ENCODE results near the gene PRR15L.
"Not testable (repeated sequence)": the region's sequence is repeated elsewhere in the genome, so short reads cannot be mapped to it uniquely, and the experiment has no call there.

The PRR15L gene

GRCh38 chr17:47935961-47936360 is 21.7 kb downstream of the PRR15L start:
- no peak for DNase-seq

GRCh38 chr17:47935468-47935867 is 22.2 kb downstream of the PRR15L start:
- DNase-seq = not testable (repeated sequence)

- no peak for DNase-seq
Observed at GRCh38 chr17:47934856-47935255, 22.8 kb downstream of the PRR15L start.

GRCh38 chr17:47931848-47932247 is 25.8 kb downstream of the PRR15L start:
- no peak for DNase-seq

DNA sequence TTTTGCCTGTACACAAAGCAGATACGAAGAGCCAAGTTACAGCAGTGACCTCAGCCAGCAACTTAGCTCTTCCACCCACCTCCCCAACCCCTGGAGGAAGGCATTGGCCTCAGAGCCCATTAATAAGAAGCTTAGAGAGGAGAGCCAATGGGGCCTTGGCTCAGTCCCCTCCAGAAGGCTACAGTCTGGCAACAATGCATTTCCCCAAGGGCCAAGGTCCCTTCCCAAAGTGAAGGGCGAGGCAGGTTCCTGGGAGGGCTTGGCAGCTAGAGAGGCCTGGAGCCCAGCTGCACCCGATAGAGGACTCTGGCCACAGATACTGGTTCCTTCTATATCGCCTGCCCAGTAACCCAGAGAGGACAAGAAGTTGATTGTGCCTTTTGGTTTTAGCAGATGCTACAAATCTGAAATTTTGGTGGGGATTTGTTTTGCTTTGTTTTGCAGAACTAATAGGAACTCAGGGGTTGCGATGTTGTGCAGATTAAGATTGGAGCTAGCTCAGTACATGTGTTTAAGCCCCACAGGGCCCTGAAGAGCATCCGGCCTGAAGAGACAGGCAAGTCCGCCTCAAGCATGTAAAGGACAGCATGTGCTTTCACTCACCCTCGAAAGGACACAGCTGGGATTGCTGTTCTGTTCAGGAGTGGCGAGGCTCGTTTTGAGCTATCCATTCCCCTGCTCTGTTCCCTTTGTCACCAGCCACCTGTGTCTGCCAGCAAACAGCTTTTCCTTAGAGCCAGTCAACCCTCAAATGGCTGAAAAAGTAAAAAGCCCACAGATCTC is 28.3 kb downstream of the PRR15L start:
- no peak for DNase-seq

DNA sequence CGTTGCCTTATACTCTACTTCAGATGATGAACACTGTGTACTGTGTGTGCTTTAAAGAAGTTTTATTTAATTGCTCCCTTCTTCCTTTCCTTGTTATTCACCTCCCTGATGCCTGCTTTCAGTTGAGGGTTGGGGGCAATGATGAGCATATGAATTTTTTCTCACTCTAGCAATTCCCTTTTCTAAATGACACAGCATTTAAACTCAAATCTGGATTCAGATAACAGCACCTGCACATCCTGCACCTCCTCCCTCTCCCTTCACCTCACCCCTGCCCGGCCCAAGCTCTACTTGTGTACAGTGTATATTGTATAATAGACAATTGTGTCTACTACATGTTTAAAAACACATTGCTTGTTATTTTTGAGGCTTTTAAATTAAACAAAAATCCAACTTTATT is 29.3 kb downstream of the PRR15L start:
- no peak for DNase-seq

DNA sequence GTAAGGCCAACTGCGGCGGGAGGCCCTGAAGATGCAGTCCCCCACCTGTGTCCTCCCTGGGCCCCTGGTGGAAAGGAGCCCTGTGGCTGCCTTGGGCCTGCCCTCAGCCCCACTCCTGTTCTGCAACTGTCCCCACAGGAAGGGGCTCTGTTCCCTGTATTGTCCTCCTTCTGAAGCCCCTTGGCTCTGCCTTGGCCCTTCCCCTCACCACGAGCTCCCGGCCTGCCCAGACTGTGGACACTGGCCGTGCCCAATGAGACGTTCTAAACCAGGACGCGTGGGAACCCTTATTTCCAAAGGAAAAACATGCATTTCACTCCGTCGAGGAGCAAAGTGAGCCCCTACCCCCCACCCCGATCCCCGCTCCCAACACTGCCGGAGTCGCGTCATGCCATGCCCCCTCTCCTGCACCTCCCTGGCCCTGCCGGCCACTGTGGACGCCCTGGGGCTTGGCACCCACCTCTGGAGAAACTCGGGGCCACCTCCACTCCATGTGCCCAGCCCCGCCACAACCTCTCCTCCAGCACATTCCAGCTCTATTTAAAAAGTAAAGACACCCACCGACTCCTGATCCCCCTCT is 29.8 kb downstream of the PRR15L start:
- DNase-seq = no peak

DNA sequence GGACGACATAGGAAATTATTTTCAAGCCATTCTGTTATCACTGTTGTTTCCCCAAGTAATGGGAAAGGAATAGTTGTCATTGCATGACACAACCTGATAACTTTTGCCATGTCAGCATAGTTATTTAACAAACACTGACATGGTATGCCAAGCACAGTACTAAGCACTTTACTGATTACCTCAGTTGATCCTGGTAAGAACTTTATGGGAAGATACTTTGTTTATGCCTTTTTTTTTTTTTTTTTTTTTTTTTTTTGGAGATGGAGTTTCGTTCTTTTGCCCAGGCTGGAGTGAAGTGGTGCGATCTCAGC is 32.0 kb downstream of the PRR15L start:
- no peak for DNase-seq

GRCh38 chr17:47924785-47925677 is 32.7 kb downstream of the PRR15L start:
- no peak for DNase-seq

GRCh38 chr17:47919889-47920288 is 37.8 kb downstream of the PRR15L start:
- not testable (repeated sequence) for DNase-seq

DNA sequence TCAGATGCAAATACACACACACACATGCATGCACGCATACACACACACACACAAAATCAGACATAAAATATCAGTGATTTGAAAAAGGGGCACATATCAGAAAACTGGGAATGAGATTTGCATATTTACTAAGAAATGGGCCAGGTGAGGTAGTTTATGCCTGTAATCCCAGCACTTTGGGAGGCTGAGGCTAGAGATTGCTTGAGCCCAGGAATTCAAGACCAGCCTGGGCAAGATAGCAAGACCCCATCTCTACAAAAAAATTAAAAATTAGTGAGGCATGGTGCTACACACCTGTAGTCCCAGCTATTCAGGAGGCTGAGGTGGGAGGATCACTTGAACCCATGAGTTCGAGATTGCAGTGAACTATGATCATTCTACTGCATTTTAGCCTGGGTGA is 38.7 kb downstream of the PRR15L start:
- DNase-seq = no peak

DNA sequence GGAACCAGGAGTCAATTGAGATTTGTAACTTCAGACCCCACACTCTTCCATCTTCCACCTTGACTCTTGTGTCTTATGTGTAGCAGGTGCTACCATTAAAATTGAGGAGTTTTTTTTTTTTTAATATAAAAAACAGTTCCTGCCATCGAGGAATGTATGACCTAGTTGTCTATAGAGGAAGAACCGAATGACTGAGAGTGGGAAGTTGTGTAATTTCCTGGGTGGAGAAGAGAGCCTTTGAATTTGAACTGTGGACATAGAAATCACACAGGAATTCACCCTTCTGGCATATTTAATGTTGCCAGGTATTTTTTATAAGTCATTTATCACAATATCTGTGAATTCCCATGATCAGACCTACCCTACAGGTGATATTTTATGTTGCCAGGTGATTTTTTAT is 39.7 kb downstream of the PRR15L start:
- DNase-seq = no peak

DNA sequence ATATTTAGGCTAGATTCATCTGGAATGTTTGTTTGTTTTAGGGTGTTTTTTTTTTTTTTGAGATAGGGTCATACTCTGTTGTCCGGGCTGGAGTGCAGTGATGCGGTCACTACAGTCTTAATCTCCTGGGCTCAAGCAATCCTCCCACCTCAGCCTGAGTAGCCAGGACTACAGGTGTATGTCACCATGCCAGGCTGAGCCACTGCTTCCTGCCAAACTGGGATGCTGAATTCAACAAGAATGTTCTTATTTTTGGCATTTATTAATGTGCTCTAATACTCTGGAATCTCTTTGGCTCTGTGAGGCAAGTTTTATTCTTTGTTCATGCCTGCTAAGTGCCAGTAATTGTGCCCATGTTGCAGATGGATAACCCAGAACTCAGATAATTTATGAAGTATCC is 40.1 kb downstream of the PRR15L start:
- no peak for DNase-seq

- DNase-seq = no peak
Observed at GRCh38 chr17:47916489-47917208, 41.0 kb downstream of the PRR15L start.

DNA sequence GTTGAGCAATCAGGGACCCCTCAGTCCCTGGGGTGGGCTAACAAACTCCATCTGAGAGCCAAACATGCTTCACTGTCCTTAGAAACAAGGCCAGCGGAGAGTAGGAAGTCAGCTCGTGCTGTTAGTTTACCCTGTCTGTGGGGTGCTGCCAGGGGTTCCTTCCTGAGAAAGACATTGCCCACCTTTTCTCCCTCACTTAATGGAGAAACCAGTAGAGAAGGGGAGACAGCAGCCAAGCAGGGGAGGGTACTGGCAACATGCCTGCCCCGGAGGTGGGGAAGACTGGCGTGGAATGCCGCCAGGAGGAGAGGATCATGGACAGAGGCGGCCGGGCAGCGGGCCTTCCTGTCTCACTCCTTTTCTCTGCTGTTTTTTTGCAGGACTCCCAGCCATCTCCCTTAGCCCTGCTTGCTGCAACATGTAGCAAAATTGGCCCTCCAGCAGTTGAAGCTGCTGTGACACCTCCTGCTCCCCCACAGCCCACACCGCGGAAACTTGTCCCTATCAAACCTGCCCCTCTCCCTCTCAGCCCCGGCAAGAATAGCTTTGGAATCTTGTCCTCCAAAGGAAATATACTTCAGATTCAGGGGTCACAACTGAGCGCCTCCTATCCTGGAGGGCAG is 41.8 kb downstream of the PRR15L start:
- no peak for DNase-seq

DNA sequence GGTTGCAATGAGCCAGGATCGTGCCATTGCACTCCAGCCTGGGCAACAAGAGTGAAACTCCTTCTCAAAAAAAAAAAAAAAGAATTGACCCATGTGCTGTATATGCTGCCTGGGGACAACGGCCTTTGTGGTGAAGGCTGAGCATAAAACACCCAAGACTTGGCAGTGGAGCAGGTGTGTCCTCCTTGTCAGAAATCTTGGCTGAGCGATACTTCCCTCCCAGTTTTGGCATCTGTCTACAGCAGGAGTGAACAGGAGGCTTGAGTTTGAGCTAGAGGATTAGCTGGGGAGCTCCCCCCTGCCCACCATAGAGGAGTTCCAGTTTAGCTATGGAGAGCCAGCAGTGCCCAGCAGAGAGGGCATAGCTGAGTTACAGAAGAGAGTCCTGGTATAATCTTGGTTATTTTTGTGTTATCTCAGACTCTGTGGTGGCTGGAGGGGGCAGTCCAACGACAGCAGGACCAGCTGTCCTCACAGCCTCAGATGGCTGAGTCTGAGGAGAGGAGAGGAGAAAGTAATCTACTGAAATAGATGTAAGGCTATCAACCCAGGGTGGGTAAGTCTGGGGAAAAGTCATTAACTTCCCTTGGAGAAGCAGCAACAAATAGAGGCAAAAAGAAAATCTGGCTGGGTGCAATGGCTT is 43.3 kb downstream of the PRR15L start:
- DNase-seq = no peak

GRCh38 chr17:47913050-47913449 is 44.6 kb downstream of the PRR15L start:
- no peak for DNase-seq

DNA sequence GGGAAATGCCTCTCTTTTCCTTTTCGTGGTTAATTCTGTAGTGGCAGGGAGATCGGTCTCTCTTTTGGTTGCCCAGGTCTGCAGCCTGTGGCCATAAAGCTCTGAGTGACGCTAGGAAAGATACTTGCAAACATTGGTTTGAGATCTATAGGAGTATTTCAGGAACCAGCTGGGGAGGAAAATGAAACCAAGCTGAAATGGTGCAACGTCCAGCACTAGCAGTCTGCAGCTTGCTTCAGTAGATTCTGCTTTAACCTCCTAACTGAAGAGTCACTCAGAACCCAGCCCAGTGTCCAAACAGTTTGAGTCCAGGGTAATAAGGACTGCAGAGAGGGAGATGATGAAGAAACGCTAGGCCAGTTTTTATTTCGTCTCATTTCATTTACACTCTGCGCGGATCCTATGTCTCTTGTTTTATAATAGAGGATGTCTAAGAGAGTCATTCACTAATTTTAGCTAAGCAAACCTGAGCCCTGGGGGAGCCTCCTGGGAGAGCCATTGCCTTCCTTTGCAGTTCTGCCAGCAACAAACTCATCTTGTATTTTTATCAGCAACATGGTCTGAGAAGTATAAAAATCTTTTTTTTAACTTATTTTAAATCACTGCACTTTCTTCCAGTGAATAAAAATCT is 49.6 kb downstream of the PRR15L start:
- no peak for DNase-seq

- DNase-seq = no peak
Observed at GRCh38 chr17:47906443-47906842, 51.2 kb downstream of the PRR15L start.

DNA sequence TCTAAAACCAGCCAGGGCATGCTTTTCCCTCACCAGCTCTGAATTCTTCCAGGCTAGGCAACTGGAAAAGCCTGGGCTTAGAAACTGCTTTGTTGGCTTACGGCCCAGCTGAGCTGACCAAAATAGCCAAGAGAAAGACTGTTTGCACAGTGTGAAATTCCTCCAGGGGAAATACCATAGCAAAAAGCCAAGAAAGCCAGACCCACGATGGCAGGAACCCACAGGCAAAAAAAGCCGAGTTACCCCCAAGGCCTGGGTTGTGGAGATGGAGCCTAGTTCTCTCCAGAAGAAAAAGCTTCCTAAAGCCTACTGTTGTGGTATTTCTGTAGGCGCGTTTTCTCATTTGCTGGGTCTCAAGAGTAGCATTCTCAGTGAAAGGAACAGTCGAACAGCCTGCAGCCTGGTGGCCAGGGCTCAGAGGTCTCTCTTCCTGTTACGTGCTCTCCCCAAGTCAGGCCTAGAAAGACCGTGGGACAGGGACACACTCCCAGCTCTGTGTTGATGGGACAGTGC is 52.4 kb downstream of the PRR15L start:
- DNase-seq = no peak
